Stimulated activated CD4-positive, alpha-beta T cell treated with anti-CD3 and anti-CD28 coated beads, Interleukin-1b, Interleukin-23, amount 100 ng/mL, for 1 hour (primary cell): ENCODE data around the gene SASS6.

Source experiments
- DNase-seq, 2 donors: peaks; one replicate each; pipeline ENCODE4 v3.0.0-alpha.2; 2020; ENCODE audit warnings: low read depth in 2 of 2

The SASS6 gene

DNA sequence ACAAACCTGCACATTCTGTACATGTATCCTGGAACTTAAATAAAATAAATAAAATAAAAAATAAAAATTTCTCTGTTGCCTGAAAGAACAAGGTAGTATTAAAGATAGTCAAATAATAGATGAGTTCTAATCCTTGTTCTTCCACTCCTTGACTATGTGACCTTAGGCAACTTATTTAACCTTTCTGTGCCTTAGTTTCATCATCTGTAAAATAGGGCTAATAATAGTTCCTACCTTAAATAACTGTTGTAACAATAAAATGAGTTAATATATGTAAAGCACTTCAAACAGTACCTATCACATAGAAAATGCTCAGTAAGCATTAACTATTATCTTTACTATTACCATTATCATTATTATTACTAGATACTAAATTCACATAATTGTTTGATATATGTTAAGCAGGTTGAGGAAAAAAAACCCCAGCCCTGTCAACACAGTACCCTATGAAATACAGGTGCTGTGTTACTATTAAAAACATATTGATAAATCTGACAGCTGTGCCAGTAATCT lies 23.1 kb downstream of the SASS6 start:
- no peak for DNase-seq

DNA sequence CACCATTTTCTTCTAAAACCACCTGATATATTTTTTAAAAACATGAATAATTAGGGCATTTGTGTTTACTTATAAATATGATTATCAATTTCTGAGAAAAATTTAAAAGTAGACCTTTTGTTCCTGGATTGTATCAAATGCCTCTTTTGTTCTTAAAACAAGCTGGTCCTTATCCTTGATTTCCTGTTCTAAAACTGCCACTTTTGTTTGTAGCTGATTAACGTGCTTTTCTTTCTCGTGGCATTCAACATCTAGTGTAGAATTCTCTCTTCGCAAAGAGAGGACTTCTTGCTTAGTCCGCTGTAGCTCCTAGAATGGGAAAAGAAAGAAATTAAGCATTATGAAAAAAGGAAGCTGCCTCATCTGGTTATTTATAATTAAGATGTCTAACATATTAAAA lies 25.0 kb downstream of the SASS6 start:
- no peak for DNase-seq

DNA sequence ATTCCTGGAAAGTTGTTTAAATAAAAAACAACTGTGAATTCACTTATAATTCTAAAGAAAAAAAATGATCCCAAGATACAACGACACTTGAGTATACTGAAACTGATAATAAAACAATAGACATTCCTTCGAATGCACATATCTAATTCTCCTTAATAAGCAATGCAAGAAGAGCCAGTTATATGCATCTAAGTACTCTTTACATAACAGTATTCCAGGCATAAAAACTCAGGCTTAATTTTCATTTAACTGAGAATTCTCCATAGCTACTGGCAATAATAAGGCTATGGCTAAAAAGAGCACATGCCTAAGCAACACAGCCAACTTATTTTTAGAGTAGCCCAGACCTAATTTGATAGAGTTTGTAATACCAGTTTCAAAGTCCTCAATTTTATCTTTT lies 31.2 kb downstream of the SASS6 start:
- DNase-seq = no peak

DNA sequence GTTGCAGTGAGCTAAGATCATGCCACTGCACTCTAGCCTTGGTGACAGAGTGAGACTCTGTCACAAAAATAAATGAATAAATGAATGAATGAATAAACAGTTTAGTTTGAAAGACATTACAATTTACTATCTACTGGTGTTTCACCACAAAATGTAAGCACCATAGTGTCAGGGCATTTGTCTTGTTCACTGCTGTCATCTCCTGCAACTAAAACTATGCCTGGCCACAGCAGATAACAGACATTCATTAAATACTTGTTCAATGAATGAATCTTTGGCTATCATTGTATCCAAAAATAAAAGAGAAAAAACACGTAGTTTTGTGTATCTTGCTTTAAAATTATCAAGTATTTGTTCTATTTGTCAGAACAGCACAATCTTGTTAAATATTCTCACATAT lies 32.5 kb downstream of the SASS6 start:
- DNase-seq = no peak

DNA sequence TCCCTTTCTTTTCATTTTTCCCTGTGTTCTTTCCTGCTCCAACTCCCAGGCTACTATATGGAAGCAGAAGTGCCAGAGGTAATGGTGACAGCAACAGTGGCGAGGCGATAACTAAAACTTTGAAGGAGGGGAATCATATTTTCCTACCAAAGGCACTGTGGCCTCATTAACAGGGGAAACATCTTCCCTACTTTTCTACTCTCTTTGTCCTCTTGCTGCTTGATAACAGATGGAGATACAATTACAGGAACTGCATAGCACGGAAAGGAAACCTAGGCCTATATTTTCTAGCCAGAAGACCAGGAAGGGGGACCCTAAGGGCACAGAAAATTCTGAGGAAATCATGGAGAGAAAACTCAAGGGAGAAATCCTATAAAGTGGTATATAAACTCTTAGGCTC lies 42.3 kb downstream of the SASS6 start:
- DNase-seq = no peak

DNA sequence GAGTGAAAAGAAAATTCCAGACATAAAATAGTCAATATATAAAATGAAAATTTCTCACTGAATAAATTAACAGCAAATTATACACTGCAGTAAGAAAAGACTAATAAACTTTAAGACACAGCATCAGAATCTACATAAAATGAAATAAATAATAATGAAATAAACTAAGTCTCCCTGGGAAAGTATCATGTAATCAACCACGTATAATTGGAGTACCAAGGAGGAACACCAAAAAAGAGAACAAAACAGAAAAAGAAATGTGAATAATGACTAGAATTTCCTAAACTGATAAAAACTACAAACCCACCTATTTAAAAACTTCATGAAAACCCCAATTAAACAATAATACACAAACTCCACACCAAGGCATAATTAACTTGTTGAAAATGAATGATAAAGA lies 43.6 kb downstream of the SASS6 start:
- DNase-seq = no peak

DNA sequence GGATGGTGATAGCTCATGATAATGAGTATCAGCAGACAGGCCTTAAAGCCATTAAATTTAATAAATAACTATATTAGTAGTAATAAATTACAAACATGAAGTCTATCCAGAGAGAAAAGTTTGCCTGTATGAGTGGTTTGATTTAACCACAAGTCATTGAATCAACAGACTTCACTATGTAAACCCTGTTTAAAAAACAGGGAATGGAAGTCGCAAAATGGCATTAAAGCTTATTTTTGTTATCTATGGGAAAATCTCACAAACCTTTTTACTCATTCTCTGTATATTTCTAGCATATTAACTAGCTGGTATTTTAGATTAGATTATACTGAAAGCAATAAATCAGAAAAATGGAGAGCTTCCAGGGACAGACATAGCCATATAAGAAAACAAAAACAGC lies 45.3 kb downstream of the SASS6 start:
- no peak for DNase-seq

DNA sequence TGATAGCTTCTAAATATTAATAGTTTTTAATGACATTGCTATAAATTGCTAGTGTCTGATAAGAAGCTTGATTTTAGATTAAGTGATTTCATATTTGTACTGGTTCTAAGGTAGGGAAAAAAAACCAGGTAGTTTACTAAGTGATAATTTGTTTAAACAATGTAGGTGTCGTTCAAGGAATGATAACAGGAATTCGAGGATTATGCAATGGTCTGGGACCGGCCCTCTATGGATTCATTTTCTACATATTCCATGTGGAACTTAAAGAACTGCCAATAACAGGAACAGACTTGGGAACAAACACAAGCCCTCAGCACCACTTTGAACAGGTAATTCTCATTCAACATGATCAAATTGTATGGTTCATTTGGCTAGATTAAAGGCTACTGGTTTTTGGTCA lies 52.4 kb downstream of the SASS6 start:
- DNase-seq = no peak

DNA sequence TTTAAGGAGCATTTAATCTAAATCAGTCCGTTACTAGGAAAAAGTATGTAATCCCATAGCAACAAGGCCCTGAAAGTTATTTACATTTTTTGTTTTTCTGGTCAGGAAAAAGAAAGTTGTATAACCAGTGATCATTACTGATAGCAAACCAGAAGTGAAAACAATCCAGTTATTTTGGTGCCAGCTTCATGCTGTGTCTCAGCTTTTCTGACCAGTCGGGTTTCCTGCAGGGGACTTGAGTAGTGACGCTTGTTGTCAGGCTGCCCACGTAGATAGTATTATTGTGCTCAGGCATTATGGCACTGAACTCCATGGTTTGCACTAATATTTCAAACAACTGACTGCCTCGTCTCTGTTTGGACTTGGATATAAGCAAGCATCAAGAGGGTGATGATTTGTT lies 55.2 kb downstream of the SASS6 start:
- no peak for DNase-seq

DNA sequence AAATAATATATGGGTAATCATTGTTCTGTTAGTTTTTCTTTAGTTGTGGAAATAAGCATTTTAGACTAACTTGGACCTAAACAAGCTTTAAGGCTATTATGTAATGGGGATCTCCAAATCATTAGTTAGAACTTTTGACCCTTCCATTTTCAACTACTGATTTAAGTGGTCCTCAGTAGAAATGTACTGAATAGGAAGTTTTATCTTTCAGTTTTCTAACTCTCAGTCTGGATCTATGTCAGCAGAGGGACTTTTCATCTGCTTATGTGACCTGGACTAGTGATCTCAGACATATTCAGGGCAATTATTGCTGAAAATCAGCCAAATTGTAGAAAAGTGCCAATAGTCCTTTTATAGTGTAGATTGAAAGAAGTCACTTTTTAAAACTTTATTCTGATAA lies 56.0 kb downstream of the SASS6 start:
- DNase-seq = no peak

DNA sequence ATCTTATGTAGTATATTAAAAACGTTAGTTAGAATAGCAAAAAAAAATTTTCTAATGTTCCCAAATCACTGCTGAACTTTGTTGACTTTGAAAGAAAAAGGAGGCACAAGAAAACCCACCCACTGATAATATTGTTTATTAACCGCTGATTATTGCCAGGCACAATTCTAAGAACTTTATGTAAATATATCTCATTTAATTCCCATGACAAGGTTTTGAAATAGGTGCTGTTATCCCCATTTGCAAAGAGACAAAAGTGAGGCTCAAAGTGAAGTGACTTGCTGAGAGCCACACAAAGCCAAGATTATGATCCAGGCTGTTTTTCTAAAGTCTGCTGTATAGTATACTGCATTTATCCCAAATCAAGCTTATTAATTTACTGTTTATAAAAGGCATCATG lies 56.4 kb downstream of the SASS6 start:
- DNase-seq = no peak

DNA sequence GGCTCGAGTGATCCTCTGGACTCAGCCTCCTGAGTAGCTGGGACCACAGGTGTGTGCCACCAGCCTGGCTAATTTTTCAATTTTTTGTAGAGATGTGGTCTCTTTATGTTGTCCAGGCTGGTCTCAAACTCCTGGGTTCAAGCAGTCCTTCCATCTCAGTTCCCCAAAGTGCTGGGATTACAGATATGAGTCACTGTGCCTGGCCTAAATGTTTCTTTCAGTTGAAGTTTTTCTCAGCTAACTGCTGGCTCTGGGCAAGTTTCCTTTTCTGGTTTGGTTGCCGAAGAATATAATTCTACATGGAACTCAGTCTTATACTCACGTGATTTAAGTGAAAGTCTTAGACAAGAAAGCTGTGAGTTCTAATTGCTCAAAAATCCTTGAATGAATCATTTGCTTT lies 57.0 kb downstream of the SASS6 start:
- no peak for DNase-seq

DNA sequence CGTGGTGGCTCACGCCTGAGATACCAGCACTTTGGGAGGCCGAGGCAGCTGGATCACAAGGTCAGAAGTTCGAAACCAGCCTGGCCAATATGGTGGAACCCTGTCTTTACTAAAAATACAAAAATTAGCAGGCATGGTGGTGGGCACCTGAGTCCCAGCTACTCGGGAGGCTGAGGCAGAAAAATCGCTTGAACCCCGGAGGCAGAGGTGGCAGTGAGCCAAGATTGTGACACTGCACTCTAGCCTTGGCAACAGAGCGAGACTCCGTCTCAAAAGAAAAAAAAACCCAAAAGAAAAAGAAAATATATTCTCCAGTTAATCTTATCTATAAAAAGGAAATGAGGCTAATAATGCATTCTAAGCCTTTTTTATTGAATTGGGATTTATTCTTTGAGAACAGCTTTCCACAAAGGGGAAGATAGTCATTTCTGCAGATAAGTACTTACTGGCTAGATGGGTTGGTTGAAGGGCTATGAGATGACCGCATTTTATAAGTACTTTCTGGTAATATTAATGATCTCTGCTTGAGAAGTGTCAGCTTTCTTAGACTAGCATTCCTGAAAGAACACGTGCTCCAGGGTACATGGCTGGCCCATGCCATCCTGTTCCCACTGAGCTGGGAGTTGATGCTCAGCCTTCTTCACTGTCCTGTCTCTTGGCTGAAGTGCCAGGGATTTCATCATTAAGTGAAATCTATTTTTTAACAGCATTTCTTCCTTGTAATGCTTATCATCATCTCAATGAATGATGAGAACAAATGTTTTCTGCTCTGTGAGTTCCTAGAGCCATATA lies 57.9 kb downstream of the SASS6 start:
- DNase-seq = no peak

DNA sequence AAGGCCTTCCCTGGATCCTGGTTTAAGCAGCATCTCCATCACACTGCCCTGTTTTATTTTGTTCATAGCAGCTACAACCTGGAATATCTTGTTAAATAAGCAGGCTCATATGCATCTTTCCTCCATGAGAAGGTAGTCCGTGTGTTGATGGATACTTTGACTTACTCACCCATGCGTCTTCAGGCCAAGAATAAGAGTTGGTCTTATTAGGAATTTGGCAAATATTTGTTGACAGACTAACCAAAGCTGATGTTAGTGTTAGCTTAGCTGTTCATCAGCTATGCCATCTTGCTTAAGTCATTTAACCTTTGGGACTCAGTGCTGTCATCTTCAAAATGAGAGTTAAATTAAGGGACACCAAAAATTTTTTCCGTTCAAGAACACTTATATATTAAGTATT lies 59.2 kb downstream of the SASS6 start:
- no peak for DNase-seq

DNA sequence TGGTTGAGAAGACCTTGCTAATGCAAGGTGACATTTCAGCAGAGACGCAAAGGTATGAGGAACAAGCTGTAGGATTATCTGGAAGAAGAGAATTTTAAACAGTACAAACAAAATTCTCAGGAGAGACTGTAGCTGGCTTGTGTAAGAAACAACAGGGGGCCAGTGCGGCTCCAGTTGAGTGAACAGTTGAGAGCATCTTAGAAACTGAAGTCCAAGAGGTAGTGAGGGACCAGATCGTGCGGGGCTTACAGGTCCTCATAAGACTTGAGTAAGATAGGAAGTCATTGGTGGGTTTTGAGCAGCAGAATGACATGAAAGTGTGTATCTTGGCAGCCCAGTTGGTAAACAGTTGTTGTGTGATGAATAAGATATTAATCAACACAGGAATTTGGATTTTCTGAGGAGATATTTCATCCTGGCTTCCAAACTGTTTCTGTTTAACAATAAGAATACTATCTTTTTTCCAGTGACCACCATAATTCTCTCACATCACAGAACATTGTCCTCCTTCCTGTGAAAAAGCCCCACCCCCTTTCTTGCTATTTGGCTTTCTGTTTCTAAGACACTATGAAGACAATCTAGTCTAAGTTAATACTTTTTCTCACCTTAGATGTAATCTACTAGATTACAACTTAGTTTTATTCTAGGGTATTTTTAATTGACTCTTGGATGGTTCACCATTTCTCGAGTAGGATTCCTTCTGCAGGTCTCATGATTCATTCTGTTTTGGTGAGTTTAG lies 62.4 kb downstream of the SASS6 start:
- DNase-seq = no peak

DNA sequence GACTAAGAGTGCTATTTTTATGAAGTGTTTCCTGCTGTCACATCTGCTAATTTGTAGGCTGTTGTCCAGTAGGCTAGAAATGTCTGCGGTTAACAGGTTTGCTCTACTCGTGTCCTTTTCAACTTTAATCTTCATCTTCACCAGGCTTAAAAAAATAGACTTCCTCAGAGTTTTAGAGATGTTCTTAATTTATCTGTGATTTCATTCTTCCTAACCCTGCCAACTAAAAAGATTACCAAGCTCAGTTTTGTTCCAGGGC lies 66.8 kb downstream of the SASS6 start:
- no peak for DNase-seq

DNA sequence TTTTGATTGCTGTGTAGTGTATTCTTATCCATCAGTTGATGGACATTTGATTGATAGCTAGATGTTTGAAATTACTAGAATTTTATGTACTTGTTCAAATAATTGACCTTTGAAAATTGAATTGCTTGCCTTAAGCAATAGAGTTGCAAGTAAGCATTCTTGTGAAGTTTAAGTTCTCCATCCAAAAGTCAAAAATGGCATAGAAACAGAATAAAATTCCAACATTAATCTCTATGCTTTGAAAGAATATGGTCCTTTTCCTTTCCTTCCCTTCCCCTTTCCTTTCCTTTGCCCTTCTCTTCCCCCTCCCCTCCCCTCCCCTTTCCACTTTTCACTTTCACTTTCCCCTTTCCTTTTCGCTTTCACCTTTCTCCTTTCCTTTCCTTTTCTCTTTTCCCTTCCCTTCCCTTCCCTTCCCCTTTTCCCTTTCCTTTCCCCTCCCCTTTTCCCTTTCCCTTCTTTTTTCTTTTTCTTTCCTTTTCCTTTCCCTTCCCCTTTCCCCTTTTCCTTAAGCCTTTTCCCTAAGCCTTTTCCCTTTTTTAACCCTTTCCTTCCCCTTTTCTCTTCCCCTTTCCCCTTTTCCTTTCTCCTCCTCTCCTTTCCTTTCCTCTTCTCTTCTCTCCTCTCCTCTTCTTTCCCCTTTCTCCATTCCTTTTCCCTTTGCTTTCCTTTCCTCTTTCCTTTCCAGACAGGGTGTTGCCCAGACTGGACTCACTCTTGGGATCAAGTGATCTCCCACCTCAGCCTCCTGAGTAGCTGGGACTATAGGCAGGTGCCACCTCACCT lies 67.4 kb downstream of the SASS6 start:
- DNase-seq = no peak

DNA sequence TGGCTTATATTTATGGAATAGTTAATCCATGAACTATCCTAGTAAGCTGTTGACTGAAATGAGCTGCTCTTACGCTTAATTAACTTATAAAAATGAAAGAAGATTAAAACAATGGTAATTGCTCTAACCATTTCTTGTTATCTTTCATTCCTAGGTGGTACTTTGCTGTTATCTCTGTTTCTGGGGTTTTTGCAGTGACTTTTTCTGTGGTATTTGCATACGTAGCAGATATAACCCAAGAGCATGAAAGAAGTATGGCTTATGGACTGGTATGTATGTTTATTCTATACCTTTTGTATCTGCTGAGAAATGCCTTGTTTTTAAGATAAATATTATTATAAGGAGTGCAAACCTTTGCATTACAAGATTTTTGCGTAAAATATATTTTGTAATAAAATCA lies 71.0 kb downstream of the SASS6 start:
- no peak for DNase-seq

DNA sequence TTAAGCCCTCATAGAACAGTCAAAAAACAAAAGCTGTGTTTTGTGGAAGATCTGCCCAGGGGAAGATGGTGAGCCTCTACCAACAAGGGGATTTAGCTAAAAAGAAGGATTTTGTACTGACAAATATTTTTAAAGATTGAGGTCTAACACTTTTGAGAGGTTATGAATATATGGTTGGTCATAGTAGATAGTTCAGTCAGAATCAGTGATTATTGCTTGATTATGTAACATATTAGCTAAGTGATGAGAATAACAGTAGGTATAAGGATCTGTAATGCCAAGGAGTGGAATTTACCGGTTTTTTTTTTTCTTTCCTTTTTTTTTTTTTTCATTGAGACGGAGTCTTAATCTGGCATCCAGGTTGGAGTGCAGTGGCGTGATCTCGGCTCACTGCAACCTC lies 79.0 kb downstream of the SASS6 start:
- no peak for DNase-seq

DNA sequence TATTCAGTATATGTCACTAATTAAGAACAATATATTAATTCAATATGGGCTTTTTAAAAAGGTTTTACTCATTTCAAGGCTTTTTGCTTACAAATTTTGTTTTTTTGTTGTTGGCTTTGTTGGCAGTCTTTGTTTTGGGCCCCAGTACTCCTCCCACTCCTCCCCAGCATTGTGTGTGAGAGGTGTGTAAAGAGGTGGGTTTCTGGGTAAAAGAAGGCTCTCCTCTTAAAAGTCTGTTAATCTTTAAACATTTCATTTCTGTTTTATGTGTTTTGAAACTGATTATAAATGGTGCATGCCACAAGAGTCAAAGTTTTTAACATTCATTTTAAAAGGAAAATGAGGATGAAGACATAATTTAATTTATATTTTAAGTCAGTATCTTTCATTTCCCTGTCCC lies 79.6 kb downstream of the SASS6 start:
- DNase-seq = no peak

DNA sequence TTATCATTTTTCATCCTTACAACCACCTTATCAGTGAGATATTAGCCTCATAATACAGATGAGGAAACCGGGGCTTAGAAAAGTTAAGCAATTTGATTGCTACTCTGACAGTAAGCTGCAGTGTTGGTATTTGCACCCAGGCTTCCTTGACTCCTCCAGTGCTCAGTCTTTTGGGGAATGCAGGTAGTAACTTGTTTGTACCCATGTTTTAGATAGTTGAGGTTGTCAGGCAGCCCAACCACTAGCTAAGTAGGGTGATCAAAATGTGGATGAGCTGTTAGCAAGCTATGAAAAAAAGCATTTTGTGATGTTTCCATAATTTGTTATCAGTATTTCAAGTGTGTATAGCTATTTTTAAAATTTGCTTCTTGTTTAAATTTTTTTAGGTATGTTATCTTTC lies 80.8 kb downstream of the SASS6 start:
- DNase-seq = no peak

DNA sequence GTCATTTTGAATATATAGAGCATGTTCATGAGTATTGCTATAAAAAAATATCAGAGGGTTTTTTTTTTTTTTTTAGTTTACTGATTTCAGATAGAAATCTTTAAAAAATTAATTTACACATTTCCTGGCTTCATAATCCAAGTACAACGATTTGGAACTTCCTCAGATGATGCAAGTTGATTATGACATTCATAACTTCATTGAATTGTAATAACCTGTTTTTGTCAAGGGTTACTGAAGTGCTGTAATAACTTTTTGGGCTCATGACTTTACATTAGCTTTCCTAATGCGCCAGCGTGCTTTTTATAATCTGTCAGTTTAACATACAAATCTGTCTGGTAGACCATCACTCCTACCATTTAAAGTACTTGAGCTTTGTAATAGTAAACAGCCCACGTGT lies 81.3 kb downstream of the SASS6 start:
- no peak for DNase-seq

DNA sequence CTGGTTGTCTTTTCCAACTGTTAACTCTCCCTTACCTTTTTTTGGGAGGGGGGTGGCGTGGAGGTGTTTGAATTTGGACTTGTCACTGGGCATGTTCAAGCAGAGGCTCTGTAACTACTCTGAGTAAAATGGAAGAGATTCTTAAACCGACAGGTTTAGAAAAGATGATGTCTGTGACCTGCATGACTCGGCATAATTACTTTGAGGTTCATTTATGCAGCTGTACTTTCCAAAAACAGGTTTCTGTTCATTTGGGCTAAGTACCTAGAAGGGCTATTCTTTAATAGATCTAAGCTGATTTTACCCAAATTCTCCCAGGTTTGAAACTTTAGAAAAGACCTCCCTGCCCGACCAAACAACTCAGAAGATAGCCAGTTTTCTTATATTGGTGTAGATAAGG lies 82.6 kb downstream of the SASS6 start:
- no peak for DNase-seq
